Bronchial epithelial cell (primary cell): Measurements from ENCODE around the gene PTPRD. TPM values are rescaled to one million over a fixed set of nuclear protein-coding genes. Genes with fewer than 3 reads are reported as not detected.
"Not testable (repeated sequence)": the region's sequence is repeated elsewhere in the genome, so short reads cannot be mapped to it uniquely, and the experiment has no call there.

Source experiments
- DNase-seq: peaks from one replicate; pipeline ENCODE4 v3.0.0-alpha.2; 2010; ENCODE audit warnings: low read depth
- FAIRE-seq: peaks from 2 replicates; lab custom pipeline; 2011; peaks lifted over from hg19 to GRCh38; lab: Jason Lieb, UNC
- H3K27me3 ChIP-seq: 2 replicates; pipeline ENCODE4 v1.5.1; 2011; ENCODE audit warnings: low read length; ENCODE audit not compliant: control insufficient read depth, insufficient read depth
- H3K36me3 ChIP-seq: 2 replicates; pipeline ENCODE4 v1.5.1; 2011; ENCODE audit warnings: low read length; ENCODE audit not compliant: control insufficient read depth, insufficient read depth
- H3K4me3 ChIP-seq: 2 replicates; pipeline ENCODE4 v1.5.1; 2011; ENCODE audit warnings: mild to moderate bottlenecking, low read depth, low read length, control low read depth
- CTCF ChIP-seq: IDR thresholded peaks from 2 replicates; pipeline ENCODE4 v1.5.1; 2011; ENCODE audit warnings: mild to moderate bottlenecking, moderate library complexity, low read length, control low read depth, inconsistent platforms; ENCODE audit not compliant: insufficient read depth, severe bottlenecking
- total RNA-seq: library from RNA; depleted of rRNA; stranded (reverse); fragments of >200 nt; gene quantifications from 2 replicates; pipeline ENCODE4 v1.2.1, GENCODE V29; 2014

The PTPRD gene
- total RNA-seq, 1 donor from 2014 or later = 2.9 TPM

GRCh38 chr9:9949978-9950377 lies 662.8 kb downstream of the PTPRD start:
- TF ChIP-seq CTCF = no peak
- no peak for DNase-seq
- H3K4me3 ChIP-seq = no peak overlapping the region

GRCh38 chr9:9949368-9949767 lies 663.4 kb downstream of the PTPRD start:
- no peak for DNase-seq
- FAIRE-seq = no peak
- TF ChIP-seq CTCF = no peak
- Histone ChIP-seq H3K27me3 (no peaks in the 10 kb centered on the region), H3K36me3 (no peaks in the 10 kb centered on the region), H3K4me3 (no peak overlapping the region)

More at GRCh38 chr9:9949978-9950377, 662.8 kb downstream of the PTPRD start:
- no peaks in the 10 kb centered on the region for H3K36me3 ChIP-seq
- H3K27me3 ChIP-seq = no peaks in the 10 kb centered on the region
- FAIRE-seq = no peak

GRCh38 chr9:9945966-9946365 lies 666.8 kb downstream of the PTPRD start:
- no peak for TF ChIP-seq CTCF
- DNase-seq (no peak), FAIRE-seq (no peak)
- Histone ChIP-seq H3K4me3 (no peak overlapping the region), H3K36me3 (no peaks in the 10 kb centered on the region), H3K27me3 (no peaks in the 10 kb centered on the region)

GRCh38 chr9:9942764-9943424 lies 669.9 kb downstream of the PTPRD start:
- no peaks in the 10 kb centered on the region for H3K27me3 ChIP-seq
- FAIRE-seq (no peak), DNase-seq (peak; percentile 58)
- TF ChIP-seq CTCF = peak; percentile 86
- H3K4me3 ChIP-seq = no peak overlapping the region
- no peaks in the 10 kb centered on the region for H3K36me3 ChIP-seq

- DNase-seq (no peak), FAIRE-seq (no peak)
- no peaks in the 10 kb centered on the region for H3K27me3 ChIP-seq
- no peak for TF ChIP-seq CTCF
- H3K4me3 ChIP-seq = no peak overlapping the region
- no peaks in the 10 kb centered on the region for H3K36me3 ChIP-seq
These were observed 674.4 kb downstream of the PTPRD start for GRCh38 chr9:9938432-9938831.

- not testable (repeated sequence) for FAIRE-seq, H3K4me3 ChIP-seq, H3K36me3 ChIP-seq
These were observed 681.3 kb downstream of the PTPRD start for GRCh38 chr9:9931464-9931863.

More at GRCh38 chr9:9931464-9931863, 681.3 kb downstream of the PTPRD start:
- H3K27me3 ChIP-seq, DNase-seq: not testable (repeated sequence)
